Type B pancreatic cell (in vitro differentiated cells): Measurements from ENCODE around the gene KCNG3. TPM values are rescaled to one million over a fixed set of nuclear protein-coding genes. Genes with fewer than 3 reads are reported as not detected.

Source experiments
- DNase-seq: peaks from one replicate; pipeline ENCODE4 v3.0.0; 2021; ENCODE audit warnings: mixed read lengths; ENCODE audit not compliant: unreplicated experiment; ENCODE audit errors: extremely low spot score
- H3K27ac Mint-ChIP-seq: 2 replicates; pipeline ENCODE4 v1.8.0; 2021; ENCODE audit warnings: mild to moderate bottlenecking, mixed read lengths
- H3K27me3 Mint-ChIP-seq: 2 replicates; pipeline ENCODE4 v1.8.0; 2021; ENCODE audit warnings: mixed read lengths
- H3K36me3 Mint-ChIP-seq: 2 replicates; pipeline ENCODE4 v1.8.0; 2021; ENCODE audit warnings: mixed read lengths
- H3K4me1 Mint-ChIP-seq: one replicate; pipeline ENCODE4 v1.8.0; 2021; ENCODE audit warnings: mixed read lengths; ENCODE audit not compliant: unreplicated experiment
- H3K4me3 Mint-ChIP-seq: 2 replicates; pipeline ENCODE4 v1.8.0; 2021; ENCODE audit warnings: mild to moderate bottlenecking, mixed read lengths
- H3K9me3 Mint-ChIP-seq: 2 replicates; pipeline ENCODE4 v1.8.0; 2021; ENCODE audit warnings: mixed read lengths
- CTCF ChIP-seq: fragments of 200-600 bp; sonication (generic); conservative IDR thresholded peaks from 2 replicates; pipeline ENCODE4 v1.5.0; 2021; ENCODE audit warnings: antibody characterized with exemption, mild to moderate bottlenecking
- total RNA-seq: library from RNA; stranded (reverse); gene quantifications from 2 replicates; pipeline ENCODE4 v1.2.1, GENCODE V29; 2021; ENCODE audit warnings: low replicate concordance

KCNG3 gene
- total RNA-seq, 1 donor from 2014 or later: 0.65 TPM

GRCh38 chr2:42424033-42424432 is 69.7 kb downstream of the KCNG3 start:
- Mint-ChIP-seq H3K9me3 (no peaks in the 10 kb centered on the region), H3K4me1 (peaks cover 11% of the 10 kb centered on the region)
- no peak for DNase-seq

GRCh38 chr2:42421601-42422239 is 72.1 kb downstream of the KCNG3 start:
- Mint-ChIP-seq H3K36me3 (no peaks in the 10 kb centered on the region), H3K4me1 (peaks cover 11% of the 10 kb centered on the region), H3K27ac (no peak overlapping the region), H3K27me3 (no peaks in the 10 kb centered on the region), H3K9me3 (no peaks in the 10 kb centered on the region), H3K4me3 (no peak overlapping the region)
- no peak for DNase-seq
- TF ChIP-seq CTCF: no peak

More at GRCh38 chr2:42424033-42424432, 69.7 kb downstream of the KCNG3 start:
- H3K27ac Mint-ChIP-seq: no peak overlapping the region
- TF ChIP-seq CTCF: no peak
- H3K4me3 Mint-ChIP-seq: no peak overlapping the region
- H3K27me3 Mint-ChIP-seq: no peaks in the 10 kb centered on the region
- H3K36me3 Mint-ChIP-seq: no peaks in the 10 kb centered on the region

- H3K4me3 Mint-ChIP-seq: no peak overlapping the region
- no peak for TF ChIP-seq CTCF
- H3K4me1 Mint-ChIP-seq: peaks cover 11% of the 10 kb centered on the region
Measured at GRCh38 chr2:42421157-42421485, 72.7 kb downstream of the KCNG3 start.

GRCh38 chr2:42414648-42415047 is 79.1 kb downstream of the KCNG3 start:
- H3K27me3 Mint-ChIP-seq: no peaks in the 10 kb centered on the region
- H3K9me3 Mint-ChIP-seq: no peaks in the 10 kb centered on the region
- no peak for DNase-seq
- H3K4me3 Mint-ChIP-seq: no peak overlapping the region
- H3K4me1 Mint-ChIP-seq: no peaks in the 10 kb centered on the region
- H3K36me3 Mint-ChIP-seq: no peaks in the 10 kb centered on the region
- no peak for TF ChIP-seq CTCF
- H3K27ac Mint-ChIP-seq: no peak overlapping the region

More at GRCh38 chr2:42421157-42421485, 72.7 kb downstream of the KCNG3 start:
- H3K9me3 Mint-ChIP-seq: no peaks in the 10 kb centered on the region
- DNase-seq: no peak
- H3K27me3 Mint-ChIP-seq: no peaks in the 10 kb centered on the region
- no peaks in the 10 kb centered on the region for H3K36me3 Mint-ChIP-seq
- H3K27ac Mint-ChIP-seq: no peak overlapping the region

GRCh38 chr2:42414158-42414557 is 79.6 kb downstream of the KCNG3 start:
- H3K36me3 Mint-ChIP-seq: no peaks in the 10 kb centered on the region
- H3K9me3 Mint-ChIP-seq: no peaks in the 10 kb centered on the region

More at GRCh38 chr2:42414158-42414557, 79.6 kb downstream of the KCNG3 start:
- no peak for DNase-seq
- H3K4me3 Mint-ChIP-seq: no peak overlapping the region
- H3K27me3 Mint-ChIP-seq: no peaks in the 10 kb centered on the region
- H3K4me1 Mint-ChIP-seq: no peaks in the 10 kb centered on the region
- TF ChIP-seq CTCF: no peak
- no peak overlapping the region for H3K27ac Mint-ChIP-seq
